Ascending aorta (tissue), 2 donors: ENCODE data around the gene RASSF5. TPM values are rescaled to one million over a fixed set of nuclear protein-coding genes. Genes with fewer than 3 reads are reported as not detected.
A peak's percentile ranks its signal among the peaks of the same experiment; 100 is the strongest.

Experiments used
- DNase-seq, 2 donors: peaks; one replicate each; pipeline ENCODE4 v3.0.0-alpha.2; 2019; ENCODE audit warnings: low spot score in 2 of 2
- H3K27ac ChIP-seq, 2 donors: fragments of 200-600 bp; sonication (generic); one replicate each; pipeline ENCODE4 v1.5.1; 2016 to 2017; ENCODE audit warnings: mild to moderate bottlenecking in 1 of 2
- H3K27me3 ChIP-seq: fragments of 200-600 bp; sonication (generic); one replicate; pipeline ENCODE4 v1.5.1; 2017
- H3K36me3 ChIP-seq, 2 donors: fragments of 200-600 bp; sonication (generic); one replicate each; pipeline ENCODE4 v1.5.1; 2016
- H3K4me1 ChIP-seq, 2 donors: fragments of 200-600 bp; sonication (generic); one replicate each; pipeline ENCODE4 v1.5.1; 2016 to 2017; ENCODE audit warnings: mild to moderate bottlenecking in 1 of 2
- H3K4me3 ChIP-seq, 2 donors: fragments of 200-600 bp; sonication (generic); one replicate each; pipeline ENCODE4 v1.5.1; 2016 to 2017; ENCODE audit warnings: mild to moderate bottlenecking in 1 of 2
- H3K9me3 ChIP-seq, 2 donors: fragments of 200-600 bp; sonication (generic); one replicate each; pipeline ENCODE4 v1.5.1; 2016
- CTCF ChIP-seq, 3 experiments: fragments of 200-600 bp in 2 of 3; fragments of 450-650 bp in 1 of 3; sonication (generic) in 2 of 3; IDR thresholded peaks; one replicate each; pipeline ENCODE4 v1.5.1; 2016 to 2019; ENCODE audit warnings: antibody characterized with exemption in 3 of 3, mild to moderate bottlenecking in 1 of 3, moderate library complexity in 1 of 3
- intact Hi-C: fragments of 100-400 bp; cut with DNase I; formaldehyde crosslinking; loops from one replicate; pipeline ENCODE4 v1.15.1; 2023
- total RNA-seq: library from RNA; depleted of rRNA; stranded (reverse); fragments of >200 nt; gene quantifications from one replicate; pipeline ENCODE4 v1.1.0, GENCODE V29; 2016

Gene RASSF5
- total RNA-seq, 1 donor from 2014 or later, result 8.9 TPM

- H3K36me3 ChIP-seq, result peaks cover 0 to 2% of the 10 kb centered on the region in 2 donors
- H3K27ac ChIP-seq, result no peak overlapping the region
- H3K27me3 ChIP-seq, result no peaks in the 10 kb centered on the region
- no peaks in the 10 kb centered on the region for H3K9me3 ChIP-seq
- TF ChIP-seq CTCF (IDR thresholded peaks at IDR 0.05), result no peak
- DNase-seq, result no peak
- intact Hi-C loops, result no loop called here
- peaks cover 0 to 1% of the 10 kb centered on the region in 2 donors for H3K4me1 ChIP-seq
- H3K4me3 ChIP-seq, result no peak overlapping the region
Observed at GRCh38 chr1:206484901-206485300, 22.4 kb upstream of the RASSF5 start.

GRCh38 chr1:206486995-206487788 lies 20.1 kb upstream of the RASSF5 start:
- Histone ChIP-seq H3K9me3 (no peaks in the 10 kb centered on the region), H3K27ac (no peak overlapping the region), H3K27me3 (no peaks in the 10 kb centered on the region), H3K36me3 (peaks cover 0 to 2% of the 10 kb centered on the region in 2 donors), H3K4me3 (no peak overlapping the region), H3K4me1 (peaks cover 0 to 5% of the 10 kb centered on the region in 2 donors)
- intact Hi-C loops, result no loop called here
- no peak for DNase-seq
- TF ChIP-seq CTCF (IDR thresholded peaks at IDR 0.05), result no peak

- intact Hi-C loops, result no loop called here
- H3K27ac ChIP-seq, result no peak overlapping the region
Observed at GRCh38 chr1:206487970-206488369, 19.4 kb upstream of the RASSF5 start.

GRCh38 chr1:206488466-206488865 lies 18.9 kb upstream of the RASSF5 start:
- H3K4me3 ChIP-seq, result no peak overlapping the region
- no peak for DNase-seq
- H3K27me3 ChIP-seq, result no peaks in the 10 kb centered on the region
- H3K9me3 ChIP-seq, result no peaks in the 10 kb centered on the region
- no peak overlapping the region for H3K27ac ChIP-seq
- H3K36me3 ChIP-seq, result peaks cover 0 to 2% of the 10 kb centered on the region in 2 donors
- peaks cover 0 to 5% of the 10 kb centered on the region in 2 donors for H3K4me1 ChIP-seq
- no peak for TF ChIP-seq CTCF (IDR thresholded peaks at IDR 0.05)
- intact Hi-C loops, result no loop called here

More at GRCh38 chr1:206487970-206488369, 19.4 kb upstream of the RASSF5 start:
- peaks cover 0 to 2% of the 10 kb centered on the region in 2 donors for H3K36me3 ChIP-seq
- H3K9me3 ChIP-seq, result no peaks in the 10 kb centered on the region
- no peaks in the 10 kb centered on the region for H3K27me3 ChIP-seq
- peaks cover 0 to 5% of the 10 kb centered on the region in 2 donors for H3K4me1 ChIP-seq
- H3K4me3 ChIP-seq, result no peak overlapping the region
- no peak for DNase-seq
- TF ChIP-seq CTCF (IDR thresholded peaks at IDR 0.05), result no peak

- Histone ChIP-seq H3K36me3 (peaks cover 0 to 2% of the 10 kb centered on the region in 2 donors), H3K27me3 (no peaks in the 10 kb centered on the region), H3K4me3 (no peak overlapping the region), H3K9me3 (no peaks in the 10 kb centered on the region), H3K27ac (no peak overlapping the region), H3K4me1 (peaks cover 0 to 7% of the 10 kb centered on the region in 2 donors)
- intact Hi-C loops, result loop anchor here (1.0 kb wide), 2 partner anchors 50 to 93 kb away; no protein-coding TSS in a partner anchor
- peak; percentile 93 to 98 (median 98) for TF ChIP-seq CTCF (IDR thresholded peaks at IDR 0.05)
- peak in 1 of 2 donors; percentile 90 for DNase-seq
Observed at GRCh38 chr1:206489980-206490770, 17.2 kb upstream of the RASSF5 start.
